HepG2 (cell line): ENCODE results near the gene RGPD6.
"Not testable (repeated sequence)": the region's sequence is repeated elsewhere in the genome, so short reads cannot be mapped to it uniquely, and the experiment has no call there.

Source experiments
- DBP ChIP-seq: sonication (generic); formaldehyde crosslinking; IDR thresholded peaks from 2 replicates; pipeline ENCODE4 v1.4.0; 2020; ENCODE audit warnings: missing genetic modification reagents; ENCODE audit errors: not compliant biosample characterization
- ESRRA ChIP-seq: sonication (generic); formaldehyde crosslinking; IDR thresholded peaks from 2 replicates; pipeline ENCODE4 v1.5.1; 2020; ENCODE audit warnings: mild to moderate bottlenecking, low read depth, missing genetic modification reagents
- NFATC3 ChIP-seq: sonication (generic); formaldehyde crosslinking; IDR thresholded peaks from 2 replicates; pipeline ENCODE4 v1.5.1; 2020; ENCODE audit warnings: mild to moderate bottlenecking, missing genetic modification reagents
- POLR2AphosphoS5 ChIP-seq: IDR thresholded peaks from 2 replicates; pipeline ENCODE4 v1.6.1; 2012; ENCODE audit warnings: low read depth, low read length
- TCF12 ChIP-seq, 2 experiments: fragments of 450-650 bp in 1 of 2; sonication (generic) in 1 of 2; formaldehyde crosslinking in 1 of 2; IDR thresholded peaks; 2 replicates each; pipeline versions ENCODE4 v1.6.1 to v1.8.0; 2017 to 2022; ENCODE audit warnings: antibody characterized with exemption in 1 of 2, mild to moderate bottlenecking in 1 of 2, missing genetic modification reagents in 1 of 2, moderate library complexity in 1 of 2
- U2AF2 ChIP-seq: fragments of 200-400 bp; formaldehyde crosslinking; IDR thresholded peaks from 2 replicates; pipeline ENCODE4 v1.6.1; 2017; ENCODE audit warnings: low read depth, mild to moderate bottlenecking, low read length
- TF ChIP-seq, protein P1 (sequence below): IDR thresholded peaks from 2 replicates; pipeline ENCODE4 v1.6.1; 2012; ENCODE audit warnings: inconsistent platforms
- TF ChIP-seq, protein P2 (sequence below): sonication (generic); formaldehyde crosslinking; IDR thresholded peaks from 2 replicates; pipeline ENCODE4 v1.5.0; 2020; ENCODE audit warnings: mild to moderate bottlenecking, missing genetic modification reagents, moderate library complexity

- TF ChIP-seq TCF12 (IDR thresholded peaks at IDR 0.05); TCF12 (CRISPR knock-in tag; IDR thresholded peaks at IDR 0.05); U2AF2; DBP (CRISPR knock-in tag); POLR2AphosphoS5; ESRRA (CRISPR knock-in tag); NFATC3 (CRISPR knock-in tag): not testable (repeated sequence)
- TF ChIP-seq, protein P1, sequence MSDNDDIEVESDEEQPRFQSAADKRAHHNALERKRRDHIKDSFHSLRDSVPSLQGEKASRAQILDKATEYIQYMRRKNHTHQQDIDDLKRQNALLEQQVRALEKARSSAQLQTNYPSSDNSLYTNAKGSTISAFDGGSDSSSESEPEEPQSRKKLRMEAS, result not testable (repeated sequence)
- TF ChIP-seq, protein P2, sequence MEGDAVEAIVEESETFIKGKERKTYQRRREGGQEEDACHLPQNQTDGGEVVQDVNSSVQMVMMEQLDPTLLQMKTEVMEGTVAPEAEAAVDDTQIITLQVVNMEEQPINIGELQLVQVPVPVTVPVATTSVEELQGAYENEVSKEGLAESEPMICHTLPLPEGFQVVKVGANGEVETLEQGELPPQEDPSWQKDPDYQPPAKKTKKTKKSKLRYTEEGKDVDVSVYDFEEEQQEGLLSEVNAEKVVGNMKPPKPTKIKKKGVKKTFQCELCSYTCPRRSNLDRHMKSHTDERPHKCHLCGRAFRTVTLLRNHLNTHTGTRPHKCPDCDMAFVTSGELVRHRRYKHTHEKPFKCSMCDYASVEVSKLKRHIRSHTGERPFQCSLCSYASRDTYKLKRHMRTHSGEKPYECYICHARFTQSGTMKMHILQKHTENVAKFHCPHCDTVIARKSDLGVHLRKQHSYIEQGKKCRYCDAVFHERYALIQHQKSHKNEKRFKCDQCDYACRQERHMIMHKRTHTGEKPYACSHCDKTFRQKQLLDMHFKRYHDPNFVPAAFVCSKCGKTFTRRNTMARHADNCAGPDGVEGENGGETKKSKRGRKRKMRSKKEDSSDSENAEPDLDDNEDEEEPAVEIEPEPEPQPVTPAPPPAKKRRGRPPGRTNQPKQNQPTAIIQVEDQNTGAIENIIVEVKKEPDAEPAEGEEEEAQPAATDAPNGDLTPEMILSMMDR, result not testable (repeated sequence)
Measured at GRCh38 chr2:110488991-110489390, 88.0 kb downstream of the RGPD6 start.
